Liver (tissue), 3 donors: ENCODE data around the gene FAM193A.

Experiments
- CTCF ChIP-seq: fragments of 150-350 bp; IDR thresholded peaks from 2 replicates; pipeline ENCODE4 v1.5.1; 2017; ENCODE audit warnings: improper control_type of control experiment, low read depth, low read length; ENCODE audit not compliant: missing input control
- EGR1 ChIP-seq, 2 donors: IDR thresholded peaks; 2 replicates each; pipeline ENCODE4 v1.6.1; 2016 to 2018; ENCODE audit warnings: antibody characterized with exemption in 2 of 2, low read depth in 2 of 2
- GABPA ChIP-seq, 2 donors: IDR thresholded peaks in 1 of 2; conservative IDR thresholded peaks in 1 of 2; 2 replicates each; pipeline ENCODE4 v1.6.1; 2016; ENCODE audit warnings: antibody characterized with exemption in 2 of 2, mild to moderate bottlenecking in 1 of 2, moderate library complexity in 1 of 2
- RAD21 ChIP-seq, 2 donors: IDR thresholded peaks; 2 replicates each; pipeline ENCODE4 v1.6.1; 2016; ENCODE audit warnings: antibody characterized with exemption in 2 of 2, mild to moderate bottlenecking in 2 of 2
- TAF1 ChIP-seq: conservative IDR thresholded peaks from 2 replicates; pipeline ENCODE4 v1.6.1; 2016; ENCODE audit warnings: antibody characterized with exemption, mild to moderate bottlenecking
- donor health status: healthy.
- donor health status: healthy.

GRCh38 chr4:2721586-2721985 lies 185.1 kb downstream of the FAM193A start:
- TF ChIP-seq CTCF: no peak
- no peak for TF ChIP-seq TAF1
- no peak for TF ChIP-seq RAD21 (IDR thresholded peaks at IDR 0.05)
- no peak for TF ChIP-seq GABPA (IDR thresholded peaks at IDR 0.05 in 1 of 2, conservative IDR thresholded peaks at IDR 0.05 in 1 of 2)
- no peak for TF ChIP-seq EGR1 (IDR thresholded peaks at IDR 0.05; ENCODE audit: low read depth in 2 of 2)
